HTERT RPE-1 (cell line): ENCODE results near the gene NPEPL1.

Experiments used
- in situ Hi-C: fragments of 300-500 bp; cut with MboI; formaldehyde crosslinking; loops from 4 replicates; pipeline ENCODE4 v1.14.3; 2020; ENCODE audit warnings: low sequenced_read_pairs

NPEPL1 gene

GRCh38 chr20:58700121-58700821, 7.7 kb downstream of the NPEPL1 start:
- in situ Hi-C loops = no loop called here

DNA sequence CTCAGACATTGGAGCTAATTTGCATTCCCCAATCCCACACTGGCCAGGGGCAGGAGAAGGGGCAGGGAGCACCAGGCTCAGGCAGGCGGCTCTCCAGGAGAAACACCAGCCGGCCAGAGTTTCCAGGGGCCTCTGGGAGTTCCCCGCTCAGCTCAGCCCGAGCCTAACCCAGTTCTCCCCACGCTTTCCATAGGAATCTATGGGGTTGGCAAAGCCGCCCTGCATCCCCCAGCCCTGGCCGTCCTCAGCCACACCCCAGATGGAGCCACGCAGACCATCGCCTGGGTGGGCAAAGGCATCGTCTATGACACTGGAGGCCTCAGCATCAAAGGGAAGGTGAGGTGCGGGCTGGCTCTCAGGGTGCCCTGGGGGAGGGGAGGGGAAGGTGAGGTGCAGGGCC, 8.2 kb downstream of the NPEPL1 start:
- in situ Hi-C loops = no loop called here

GRCh38 chr20:58701431-58702160, 9.0 kb downstream of the NPEPL1 start:
- in situ Hi-C loops = no loop called here

- in situ Hi-C loops = no loop called here
Measured at GRCh38 chr20:58702161-58702510, 9.5 kb downstream of the NPEPL1 start.

DNA sequence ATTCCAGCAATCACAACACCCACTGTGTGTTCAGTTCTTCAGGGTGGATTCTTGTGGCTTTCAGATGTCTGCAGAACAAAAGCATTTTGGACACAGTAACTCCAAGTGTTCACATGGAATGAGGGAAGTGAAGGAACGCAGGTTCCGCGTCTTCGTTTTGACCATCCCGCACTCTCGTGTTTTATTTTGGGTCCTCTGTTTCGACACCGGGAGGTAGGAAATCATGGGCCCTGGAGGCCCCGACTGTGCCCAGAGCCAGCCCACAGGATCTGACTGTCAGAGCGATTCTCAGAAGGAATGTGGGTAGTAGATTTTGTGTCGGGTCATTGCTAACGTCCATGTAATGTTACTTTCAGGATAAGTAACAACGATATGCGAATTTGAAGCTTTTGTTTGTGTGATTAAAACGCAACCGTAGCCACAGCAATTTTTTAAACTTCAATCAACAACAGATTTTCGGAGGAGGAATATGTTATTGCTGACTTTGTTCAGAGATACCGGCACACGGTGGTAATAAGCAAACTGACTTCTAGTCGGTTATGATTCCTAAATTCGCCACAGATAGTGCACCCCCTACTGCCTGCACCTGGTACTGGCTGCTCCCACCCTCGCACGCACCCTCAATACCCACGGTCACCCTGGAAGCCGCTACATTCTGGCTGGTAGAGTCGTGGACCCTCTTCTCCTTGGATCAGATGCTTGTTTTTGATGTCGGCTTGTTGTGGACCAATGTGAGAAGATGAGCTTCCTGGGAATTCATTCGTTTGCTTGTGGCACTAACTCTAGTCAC, 10.5 kb downstream of the NPEPL1 start:
- in situ Hi-C loops = no loop called here

DNA sequence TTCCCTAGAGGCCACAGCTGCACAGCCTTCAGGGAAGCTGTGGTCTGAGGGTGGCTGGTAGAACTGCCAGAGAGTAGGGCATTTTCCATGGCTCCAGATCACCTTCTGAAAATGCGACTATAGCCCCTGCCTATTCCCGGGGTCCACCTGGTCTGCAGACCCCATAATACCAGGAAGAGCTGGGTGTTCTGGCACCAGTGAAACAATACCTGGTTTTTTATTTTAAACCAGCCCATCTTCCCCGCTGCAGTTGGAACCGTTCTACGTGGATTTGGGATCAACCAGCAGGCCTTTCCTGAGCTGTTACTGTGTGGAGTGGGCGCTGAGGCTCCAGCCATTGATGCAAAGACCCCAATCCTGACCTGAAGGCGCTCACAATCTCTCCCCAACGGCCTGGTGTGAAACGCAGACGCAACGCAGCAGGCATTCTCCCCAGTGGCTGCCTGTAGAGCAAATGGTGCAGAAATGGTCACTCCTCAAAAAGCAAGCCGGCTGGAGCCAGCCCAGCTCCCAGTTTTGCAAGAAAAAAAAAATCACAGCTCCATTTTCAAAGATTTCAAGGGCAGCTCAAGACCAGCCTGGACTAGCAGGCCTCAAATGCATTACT, 11.3 kb downstream of the NPEPL1 start:
- in situ Hi-C loops = no loop called here

- in situ Hi-C loops = no loop called here
Measured at GRCh38 chr20:58705208-58705926, 12.8 kb downstream of the NPEPL1 start.

- in situ Hi-C loops = no loop called here
Measured at GRCh38 chr20:58706150-58706892, 13.7 kb downstream of the NPEPL1 start.

DNA sequence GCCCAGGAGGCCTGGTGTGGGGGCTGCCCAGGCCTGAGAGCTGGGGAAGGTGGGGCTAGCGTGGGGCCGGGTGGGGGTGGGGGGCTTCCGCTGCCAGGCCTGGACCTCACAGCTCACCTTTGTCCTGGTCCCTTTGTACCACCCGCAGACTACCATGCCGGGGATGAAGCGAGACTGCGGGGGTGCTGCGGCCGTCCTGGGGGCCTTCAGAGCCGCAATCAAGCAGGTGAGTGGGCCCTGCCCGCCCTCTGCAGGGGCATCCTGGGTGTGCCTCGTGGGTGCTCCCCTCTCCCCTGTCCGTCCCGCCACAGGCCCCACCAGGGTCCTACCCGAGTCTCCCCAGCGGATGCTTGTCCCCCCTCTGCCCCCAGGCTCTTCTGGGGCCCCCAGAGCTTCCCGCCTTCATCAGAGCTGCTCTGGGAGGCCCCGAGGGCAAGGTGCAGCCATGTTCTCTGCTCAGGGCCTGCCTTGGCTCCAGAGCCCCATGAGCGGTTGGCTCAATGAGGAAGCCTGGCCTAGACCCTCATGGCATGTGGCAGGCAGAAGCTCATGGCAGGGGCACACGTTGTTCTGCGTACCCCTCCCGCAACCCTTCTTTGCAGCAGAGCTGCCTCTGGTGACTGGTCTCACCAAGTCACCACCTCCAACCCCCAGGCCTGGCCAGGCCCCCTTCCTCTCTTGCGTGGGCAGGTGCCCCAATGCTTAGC, 14.5 kb downstream of the NPEPL1 start:
- in situ Hi-C loops = no loop called here

DNA sequence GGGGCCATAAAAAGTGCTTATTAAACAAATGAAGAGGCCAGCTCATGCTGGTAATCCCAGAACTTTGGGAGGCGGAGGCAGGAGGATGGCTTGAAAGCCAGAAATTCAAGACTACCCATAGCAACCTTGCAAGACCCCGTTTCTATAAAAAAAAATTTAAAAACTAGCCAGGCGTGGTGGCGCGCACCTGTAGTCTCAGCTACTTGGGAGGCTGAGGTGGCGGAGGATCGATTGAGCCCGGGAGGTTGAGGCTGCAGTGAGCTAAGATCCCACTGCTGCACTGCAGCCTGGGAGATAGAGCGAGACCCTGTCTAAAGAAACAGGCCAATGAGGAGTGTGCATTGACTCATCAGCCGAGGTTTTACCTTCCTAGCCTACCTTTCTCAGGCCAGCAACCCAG, 15.2 kb downstream of the NPEPL1 start:
- in situ Hi-C loops = no loop called here

DNA sequence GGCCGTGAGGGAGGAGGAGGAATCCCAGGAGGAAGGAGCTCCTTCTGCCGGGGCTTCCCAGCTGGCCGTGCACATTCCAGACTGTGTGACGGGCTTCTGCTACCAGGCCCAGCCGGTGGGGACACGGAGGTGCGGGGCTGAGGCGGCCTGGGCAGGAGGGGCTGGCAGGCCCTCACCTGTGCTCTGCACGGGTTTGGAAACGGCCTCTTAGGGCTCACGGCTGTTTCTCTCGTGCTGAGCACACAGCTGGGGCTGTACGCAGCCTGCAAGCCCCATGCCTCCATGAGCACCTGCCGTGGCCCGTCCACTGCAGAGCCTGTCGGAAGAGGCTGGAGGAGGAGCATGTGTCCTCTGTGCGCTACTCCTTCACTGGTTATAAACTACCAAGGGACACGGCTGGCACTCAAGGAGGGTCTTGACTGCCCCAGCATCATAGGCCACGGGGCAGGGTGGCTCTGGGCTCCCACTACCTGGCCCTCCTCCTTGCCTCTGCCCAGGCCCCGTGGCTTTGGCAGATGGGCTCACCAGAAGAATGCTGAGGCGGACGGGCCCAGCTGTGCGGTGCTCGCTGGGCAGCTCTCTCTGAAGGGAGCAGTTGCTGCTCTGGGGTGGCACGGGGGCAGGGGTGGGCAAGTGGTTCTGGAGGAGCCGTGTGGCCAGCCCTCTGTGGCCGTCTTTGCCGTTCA, 15.8 kb downstream of the NPEPL1 start:
- in situ Hi-C loops = no loop called here

GRCh38 chr20:58709013-58709702, 16.6 kb downstream of the NPEPL1 start:
- in situ Hi-C loops = no loop called here

GRCh38 chr20:58709703-58710039, 17.1 kb downstream of the NPEPL1 start:
- in situ Hi-C loops = no loop called here

GRCh38 chr20:58710481-58711265, 18.1 kb downstream of the NPEPL1 start:
- in situ Hi-C loops = no loop called here

GRCh38 chr20:58711266-58712051, 18.9 kb downstream of the NPEPL1 start:
- in situ Hi-C loops = no loop called here

DNA sequence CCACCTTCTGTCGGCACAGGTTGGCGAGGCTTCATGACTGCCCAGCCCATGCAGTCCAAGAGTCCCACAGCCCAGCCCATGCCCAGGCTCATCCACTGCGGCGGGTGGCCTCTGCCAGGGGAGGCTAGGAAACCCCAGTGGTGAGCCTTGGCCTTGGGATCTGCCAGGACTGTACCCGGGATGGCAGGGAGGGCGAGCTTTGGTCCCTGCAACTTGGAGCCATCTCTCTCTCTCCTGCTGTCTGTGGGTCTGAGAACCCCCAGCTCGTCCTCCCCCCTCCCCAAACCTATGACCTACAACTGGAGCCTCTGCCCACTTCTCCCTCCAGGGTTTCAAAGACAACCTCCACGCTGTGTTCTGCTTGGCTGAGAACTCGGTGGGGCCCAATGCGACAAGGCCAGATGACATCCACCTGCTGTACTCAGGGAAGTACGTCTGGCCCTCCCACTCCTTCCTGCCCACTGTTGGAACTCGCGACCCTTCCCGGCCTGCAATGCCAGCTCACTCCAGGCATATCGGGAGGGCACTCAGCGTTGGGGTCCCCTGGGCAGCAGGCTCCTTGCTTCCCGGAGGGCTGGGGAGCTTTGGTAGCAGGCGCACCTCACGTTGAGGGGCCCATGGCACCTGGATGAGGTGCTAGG, 19.7 kb downstream of the NPEPL1 start:
- in situ Hi-C loops = no loop called here
